Subcutaneous preadipocyte (primary cell): Measurements from ENCODE around the gene ADH1B. TPM values are rescaled to one million over a fixed set of nuclear protein-coding genes. Genes with fewer than 3 reads are reported as not detected.

Experiments
- total RNA-seq: library from RNA; depleted of rRNA; stranded (reverse); fragments of >200 nt; gene quantifications from 2 replicates; pipeline ENCODE4 v1.2.3, GENCODE V29; 2012

ADH1B gene
- total RNA-seq = 17.2 and 497 TPM in 2 replicates

DNA sequence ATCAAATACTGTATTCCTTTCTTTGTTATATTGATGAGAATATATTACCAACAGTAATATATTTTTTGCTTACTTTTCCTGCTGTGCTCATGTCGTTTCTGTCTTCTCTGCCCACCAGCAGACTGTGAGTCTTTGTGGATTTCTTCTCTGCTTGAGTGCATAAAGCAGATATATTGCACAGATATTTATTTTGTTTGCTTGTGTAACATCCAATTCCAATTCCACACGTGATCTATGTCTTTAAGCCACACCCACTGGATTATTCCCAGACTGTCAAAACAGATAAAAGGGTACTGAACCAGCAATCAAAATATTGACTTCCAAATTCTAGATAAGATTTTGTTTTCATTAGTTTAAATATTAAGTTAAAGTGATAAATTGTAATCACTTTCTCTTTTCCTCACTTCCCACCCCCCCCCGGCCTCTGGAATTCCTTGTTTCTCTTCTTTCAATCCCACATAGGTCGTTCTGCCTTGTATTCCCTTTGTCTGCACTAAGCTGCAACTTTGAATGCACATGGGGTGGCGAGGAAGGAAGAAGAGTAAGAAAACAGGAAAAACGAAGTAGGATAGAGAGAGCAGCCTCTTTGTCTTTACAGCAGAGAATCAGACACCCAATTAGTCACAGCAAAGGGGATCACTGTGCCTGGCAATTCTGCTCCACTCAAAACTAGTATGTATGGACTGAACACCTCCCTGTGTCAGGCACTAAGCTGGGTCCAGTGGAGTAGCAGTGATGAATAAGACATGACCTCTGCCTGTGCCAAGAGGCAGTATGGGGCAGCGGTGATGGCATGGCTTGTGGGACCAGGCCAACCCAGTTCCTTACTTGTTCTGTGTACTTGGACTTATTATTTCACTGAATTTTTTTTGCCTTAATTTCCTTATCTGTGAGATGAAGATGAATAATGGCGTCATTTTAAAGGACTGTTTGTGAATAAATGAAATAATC is at the start of gene ADH1B:
ADH1B (minus strand) TSS at position 161 of the 951 bp plus-strand sequence; CDS start at position 91, 70 bp downstream.

DNA sequence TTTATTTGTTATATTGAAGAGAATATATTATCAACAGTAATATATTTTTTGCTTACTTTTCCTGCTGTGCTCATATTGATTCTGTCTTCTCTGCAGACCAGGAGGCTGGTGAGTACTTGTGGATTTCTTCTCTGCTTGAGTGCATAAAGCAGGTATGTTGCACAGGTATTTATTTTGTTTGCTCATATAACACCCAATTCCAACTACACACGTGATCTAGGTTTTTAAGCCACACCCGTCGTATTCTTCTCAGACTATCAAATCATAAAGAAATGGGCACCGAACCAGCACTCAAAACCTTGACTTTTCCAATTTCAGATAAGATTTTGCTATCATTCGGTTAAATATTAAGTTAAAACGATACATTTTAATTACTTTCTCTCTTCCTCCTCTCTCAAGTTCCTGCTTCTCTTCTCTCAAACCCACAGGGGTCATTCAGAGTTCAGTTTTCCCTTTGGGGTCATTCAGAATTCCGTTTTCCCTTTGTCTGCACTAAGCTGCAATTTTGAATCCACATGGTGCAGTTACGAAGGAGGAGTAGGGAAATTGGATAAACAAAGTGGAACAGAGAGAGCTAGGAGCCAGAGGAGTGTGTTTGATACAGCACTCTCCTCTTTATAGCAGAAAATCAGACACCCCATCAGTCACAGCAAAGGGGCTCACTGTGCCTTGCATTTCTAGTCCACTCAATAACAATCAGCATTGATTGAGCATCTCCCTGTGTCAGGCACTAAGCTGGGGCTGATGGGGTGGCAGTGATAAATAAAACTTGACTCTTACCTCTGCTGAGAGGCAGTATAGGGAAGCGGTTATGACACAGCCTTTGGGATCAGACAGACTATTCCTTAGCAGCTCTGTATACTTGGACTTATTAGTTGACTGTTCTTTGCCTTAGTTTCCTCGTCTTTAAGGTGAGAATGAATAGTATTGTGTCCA is 31.7 kb upstream of the ADH1B start, which contains the start of gene ADH1C:
ADH1C (minus strand) TSS at position 145 of the 936 bp plus-strand sequence; CDS start at position 74, 71 bp downstream.

DNA sequence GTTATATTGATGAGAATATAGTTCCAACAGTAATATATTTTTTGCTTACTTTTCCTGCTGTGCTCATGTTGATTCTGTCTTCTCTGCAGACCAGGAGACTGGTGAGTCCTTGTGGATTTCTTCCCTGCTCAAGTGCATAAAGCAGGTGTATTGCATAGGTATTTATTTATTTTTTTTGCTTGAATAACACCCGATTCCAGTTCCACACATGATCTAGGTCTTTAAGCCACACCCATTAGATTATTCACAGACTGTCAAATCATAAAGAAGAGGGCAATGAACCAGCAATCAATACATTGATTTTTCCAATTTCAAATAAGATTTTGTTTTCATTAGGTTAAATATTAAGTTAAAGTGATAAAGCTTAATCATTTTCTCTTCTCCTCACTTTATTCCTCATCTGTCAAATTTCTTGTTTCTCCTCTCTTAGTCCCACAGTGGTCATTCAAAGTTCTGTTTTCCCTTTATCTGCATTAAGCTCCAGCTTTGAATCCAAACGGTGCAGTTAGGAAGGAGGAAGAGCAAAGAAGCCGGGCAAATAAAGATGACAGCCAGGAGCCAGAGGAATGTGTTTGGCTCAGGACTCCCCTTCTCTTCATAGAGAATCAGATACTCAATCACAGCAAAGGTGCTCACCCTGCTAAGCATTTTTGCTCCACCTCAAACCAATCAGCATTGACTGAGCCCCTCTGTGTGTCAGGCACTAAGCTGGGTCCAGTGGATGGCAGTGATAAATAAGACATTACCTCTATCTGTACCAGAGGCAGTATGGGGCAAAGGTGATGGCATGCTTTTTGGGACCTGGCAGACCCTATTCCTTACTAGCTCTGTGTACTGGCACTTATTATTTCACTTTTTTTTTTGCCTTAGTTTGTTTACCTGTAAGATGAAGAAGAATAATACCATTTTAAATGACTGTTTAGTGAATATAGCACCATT is 30.1 kb downstream of the ADH1B start, which contains the start of gene ADH1A:
ADH1A (minus strand) TSS at position 138 of the 939 bp plus-strand sequence; CDS start at position 67, 71 bp downstream.

Other genes starting within 250 kb of the ADH1B start
- gene ADH5, start 232.6 kb downstream of the ADH1B start, total RNA-seq = 139 and 190 TPM in 2 replicates
- gene ADH4, start 177.1 kb downstream of the ADH1B start, total RNA-seq = not detected in 2 replicates
- not detected in 2 replicates for gene ADH6, start 102.2 kb downstream of the ADH1B start, total RNA-seq
- gene ADH1A, start 30.4 kb downstream of the ADH1B start, total RNA-seq = not detected in 2 replicates
- gene ADH1C, start 31.3 kb upstream of the ADH1B start, total RNA-seq = 0.20 and 0.73 TPM in 2 replicates
- not detected in 2 replicates for gene ADH7, start 113.9 kb upstream of the ADH1B start, total RNA-seq
- gene C4orf17, start 189.6 kb upstream of the ADH1B start, total RNA-seq = not detected in 2 replicates
- 5.5 and 7.4 TPM in 2 replicates for gene TRMT10A, start 242.6 kb upstream of the ADH1B start, total RNA-seq